Loucy (cell line): Measurements from ENCODE around the gene KRTAP4-12.
"Not testable (repeated sequence)": the region's sequence is repeated elsewhere in the genome, so short reads cannot be mapped to it uniquely, and the experiment has no call there.

Experiments
- EZH2phosphoT487 ChIP-seq: fragments of 200-600 bp; IDR thresholded peaks from 2 replicates; pipeline ENCODE4 v1.6.1; 2018; ENCODE audit warnings: antibody characterized with exemption, mild to moderate bottlenecking, moderate library complexity, borderline replicate concordance
- TF ChIP-seq, protein P1 (sequence below): fragments of 200-600 bp; sonication (generic); conservative IDR thresholded peaks from 2 replicates; pipeline ENCODE4 v1.5.1; 2014; ENCODE audit warnings: mild to moderate bottlenecking, antibody characterized with exemption, low read length

GRCh38 chr17:41117846-41118386 lies 6.1 kb downstream of the KRTAP4-12 start, which contains the start of gene KRTAP4-11:
- TF ChIP-seq, protein P1, sequence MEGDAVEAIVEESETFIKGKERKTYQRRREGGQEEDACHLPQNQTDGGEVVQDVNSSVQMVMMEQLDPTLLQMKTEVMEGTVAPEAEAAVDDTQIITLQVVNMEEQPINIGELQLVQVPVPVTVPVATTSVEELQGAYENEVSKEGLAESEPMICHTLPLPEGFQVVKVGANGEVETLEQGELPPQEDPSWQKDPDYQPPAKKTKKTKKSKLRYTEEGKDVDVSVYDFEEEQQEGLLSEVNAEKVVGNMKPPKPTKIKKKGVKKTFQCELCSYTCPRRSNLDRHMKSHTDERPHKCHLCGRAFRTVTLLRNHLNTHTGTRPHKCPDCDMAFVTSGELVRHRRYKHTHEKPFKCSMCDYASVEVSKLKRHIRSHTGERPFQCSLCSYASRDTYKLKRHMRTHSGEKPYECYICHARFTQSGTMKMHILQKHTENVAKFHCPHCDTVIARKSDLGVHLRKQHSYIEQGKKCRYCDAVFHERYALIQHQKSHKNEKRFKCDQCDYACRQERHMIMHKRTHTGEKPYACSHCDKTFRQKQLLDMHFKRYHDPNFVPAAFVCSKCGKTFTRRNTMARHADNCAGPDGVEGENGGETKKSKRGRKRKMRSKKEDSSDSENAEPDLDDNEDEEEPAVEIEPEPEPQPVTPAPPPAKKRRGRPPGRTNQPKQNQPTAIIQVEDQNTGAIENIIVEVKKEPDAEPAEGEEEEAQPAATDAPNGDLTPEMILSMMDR: not testable (repeated sequence)
- not testable (repeated sequence) for TF ChIP-seq EZH2phosphoT487
